WERI-Rb-1 (cell line): ENCODE results near the gene RSPH3.
A peak's percentile ranks its signal among the peaks of the same experiment; 100 is the strongest.

Experiments
- DNase-seq: peaks from one replicate; pipeline ENCODE4 v3.0.0-alpha.2; 2020
- H3K27ac ChIP-seq: fragments of 250-450 bp; sonication (Bioruptor Pico); 2 replicates; pipeline ENCODE4 v1.5.1; 2020; ENCODE audit warnings: mild to moderate bottlenecking, moderate library complexity
- H3K27me3 ChIP-seq: fragments of 250-450 bp; sonication (Bioruptor Pico); 2 replicates; pipeline ENCODE4 v1.5.1; 2021; ENCODE audit warnings: mild to moderate bottlenecking, low read depth, moderate library complexity; ENCODE audit not compliant: insufficient read depth, severe bottlenecking
- H3K36me3 ChIP-seq: fragments of 250-450 bp; sonication (Bioruptor Pico); 2 replicates; pipeline ENCODE4 v1.5.1; 2020; ENCODE audit warnings: mild to moderate bottlenecking, moderate library complexity
- H3K4me3 ChIP-seq: 2 replicates; pipeline ENCODE4 v1.5.1; 2011; ENCODE audit warnings: low read depth, mild to moderate bottlenecking, control low read depth, low read length
- H3K9me3 ChIP-seq: fragments of 250-450 bp; sonication (Bioruptor Pico); 2 replicates; pipeline ENCODE4 v1.5.1; 2021; ENCODE audit warnings: mild to moderate bottlenecking, moderate library complexity; ENCODE audit not compliant: severe bottlenecking
- TF ChIP-seq, protein P1 (sequence below): IDR thresholded peaks from 2 replicates; pipeline ENCODE4 v1.5.1; 2011; ENCODE audit warnings: low read depth, mild to moderate bottlenecking, control low read depth, inconsistent platforms, low read length

RSPH3 gene, protein sequence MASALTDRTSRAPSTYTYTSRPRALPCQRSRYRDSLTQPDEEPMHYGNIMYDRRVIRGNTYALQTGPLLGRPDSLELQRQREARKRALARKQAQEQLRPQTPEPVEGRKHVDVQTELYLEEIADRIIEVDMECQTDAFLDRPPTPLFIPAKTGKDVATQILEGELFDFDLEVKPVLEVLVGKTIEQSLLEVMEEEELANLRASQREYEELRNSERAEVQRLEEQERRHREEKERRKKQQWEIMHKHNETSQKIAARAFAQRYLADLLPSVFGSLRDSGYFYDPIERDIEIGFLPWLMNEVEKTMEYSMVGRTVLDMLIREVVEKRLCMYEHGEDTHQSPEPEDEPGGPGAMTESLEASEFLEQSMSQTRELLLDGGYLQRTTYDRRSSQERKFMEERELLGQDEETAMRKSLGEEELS

DNA sequence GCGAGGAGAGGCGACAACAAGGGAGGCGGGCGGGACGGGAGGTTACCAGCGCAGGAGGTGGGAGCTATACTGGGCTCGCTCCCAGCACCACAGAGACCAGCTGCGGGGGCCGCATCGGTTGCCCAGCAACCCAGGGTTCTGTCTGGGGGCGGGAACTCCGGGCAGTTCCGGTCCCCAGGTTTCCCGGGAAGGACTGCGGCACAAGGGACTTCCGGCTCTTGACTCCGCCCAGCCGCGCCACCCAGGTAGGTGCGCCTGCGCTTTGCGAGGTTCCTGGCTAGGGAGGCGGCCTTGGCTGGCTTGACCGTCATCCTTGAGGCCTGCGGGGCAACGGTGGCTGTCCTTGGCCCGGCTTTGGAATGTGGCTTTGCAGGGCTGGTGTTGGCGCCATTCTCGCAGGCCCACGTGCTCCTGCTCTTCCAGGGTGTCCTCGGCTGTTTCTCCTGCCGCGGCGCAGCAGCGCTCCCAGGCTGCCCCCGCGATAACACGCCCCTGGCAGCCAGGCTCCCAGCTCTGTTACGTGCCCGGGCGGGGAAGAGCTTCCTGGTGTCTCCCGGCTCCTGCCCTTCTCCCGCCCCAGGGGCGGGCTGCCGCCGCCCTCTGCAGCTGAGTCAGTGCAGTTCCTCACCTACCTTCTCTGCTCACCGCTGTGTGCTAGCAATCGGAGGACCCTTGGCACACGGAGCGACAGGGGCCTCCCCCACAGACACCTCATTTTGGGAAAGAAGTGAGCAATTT is at the start of gene RSPH3:
Gene RSPH3, minus strand, starts transcription at position 537 of the 738 bp plus-strand sequence. CDS start 652 bp downstream, outside the sequence.
- Histone ChIP-seq H3K27ac (peak within 1 kb of the TSS; percentile 89), H3K4me3 (peak within 1 kb of the TSS; percentile 61), H3K9me3 (no peaks in the 10 kb centered on the region), H3K36me3 (no peaks in the 10 kb centered on the region; the same call in 1 of the 2 replicates), H3K27me3 (no peaks in the 10 kb centered on the region)
- TF ChIP-seq, protein P1, sequence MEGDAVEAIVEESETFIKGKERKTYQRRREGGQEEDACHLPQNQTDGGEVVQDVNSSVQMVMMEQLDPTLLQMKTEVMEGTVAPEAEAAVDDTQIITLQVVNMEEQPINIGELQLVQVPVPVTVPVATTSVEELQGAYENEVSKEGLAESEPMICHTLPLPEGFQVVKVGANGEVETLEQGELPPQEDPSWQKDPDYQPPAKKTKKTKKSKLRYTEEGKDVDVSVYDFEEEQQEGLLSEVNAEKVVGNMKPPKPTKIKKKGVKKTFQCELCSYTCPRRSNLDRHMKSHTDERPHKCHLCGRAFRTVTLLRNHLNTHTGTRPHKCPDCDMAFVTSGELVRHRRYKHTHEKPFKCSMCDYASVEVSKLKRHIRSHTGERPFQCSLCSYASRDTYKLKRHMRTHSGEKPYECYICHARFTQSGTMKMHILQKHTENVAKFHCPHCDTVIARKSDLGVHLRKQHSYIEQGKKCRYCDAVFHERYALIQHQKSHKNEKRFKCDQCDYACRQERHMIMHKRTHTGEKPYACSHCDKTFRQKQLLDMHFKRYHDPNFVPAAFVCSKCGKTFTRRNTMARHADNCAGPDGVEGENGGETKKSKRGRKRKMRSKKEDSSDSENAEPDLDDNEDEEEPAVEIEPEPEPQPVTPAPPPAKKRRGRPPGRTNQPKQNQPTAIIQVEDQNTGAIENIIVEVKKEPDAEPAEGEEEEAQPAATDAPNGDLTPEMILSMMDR, result peak; percentile 19; the same call in 1 of the 2 replicates
- DNase-seq, result peak; percentile 97

DNA sequence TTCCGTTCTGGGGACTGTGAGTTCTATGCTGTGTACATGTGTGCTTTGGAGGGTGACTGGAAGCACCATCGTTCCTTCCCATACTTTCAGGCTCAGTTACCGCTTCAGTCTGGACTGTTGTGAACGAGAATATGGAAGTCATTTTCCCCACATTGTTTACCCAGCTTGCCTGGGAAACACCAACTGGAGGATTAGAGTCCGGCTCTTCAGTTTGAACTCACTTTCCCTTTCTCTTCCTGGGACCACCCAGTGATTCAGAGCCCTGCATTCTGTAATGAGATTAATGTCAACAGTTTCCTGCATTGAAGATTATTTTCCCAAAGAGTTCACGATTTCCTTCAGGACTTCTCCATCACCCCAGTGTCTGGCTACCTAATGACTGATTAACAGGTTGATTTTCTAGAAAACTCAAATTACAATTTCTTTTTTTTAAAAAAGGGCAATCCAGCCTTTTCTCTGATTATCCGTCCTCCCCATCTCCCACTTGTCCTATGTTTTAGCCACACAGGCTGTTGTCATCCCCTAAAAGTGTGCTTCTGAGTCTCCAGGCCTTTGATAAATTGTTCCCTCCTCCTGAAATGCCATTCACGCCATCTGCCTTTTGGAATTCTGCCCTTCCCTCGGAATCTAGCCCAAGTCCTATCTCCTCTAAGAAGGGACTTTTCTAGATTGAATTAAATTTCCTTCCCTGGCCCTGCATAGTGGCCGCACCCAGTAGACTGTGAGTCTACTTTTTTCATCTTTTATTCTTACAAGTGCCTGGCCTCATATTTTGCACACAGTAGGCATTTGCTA is 48.1 kb upstream of the RSPH3 start:
- Histone ChIP-seq H3K27me3 (no peaks in the 10 kb centered on the region), H3K4me3 (no peak overlapping the region), H3K27ac (no peak overlapping the region), H3K9me3 (no peaks in the 10 kb centered on the region), H3K36me3 (no peaks in the 10 kb centered on the region)
- TF ChIP-seq, protein P1, result no peak
- no peak for DNase-seq

DNA sequence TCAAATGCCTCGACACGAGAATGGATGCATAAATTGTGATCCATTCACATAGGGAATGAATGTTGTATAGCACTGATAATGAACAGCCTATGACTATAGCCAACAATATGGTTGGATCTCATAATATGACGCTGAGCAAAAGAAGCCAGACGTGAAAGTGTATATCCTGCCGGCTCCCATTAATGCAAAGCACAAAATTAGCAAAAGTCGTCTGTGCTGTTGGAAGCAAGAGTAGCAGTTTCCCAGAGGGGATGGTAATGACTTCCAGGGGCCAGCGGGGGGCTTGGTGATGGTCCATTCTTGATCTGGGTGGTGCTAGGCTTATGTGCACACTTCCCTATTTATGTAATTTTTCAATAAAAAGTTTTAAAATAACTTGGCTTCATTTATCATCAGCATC is 45.8 kb upstream of the RSPH3 start:
- TF ChIP-seq, protein P1, result no peak
- Histone ChIP-seq H3K36me3 (no peaks in the 10 kb centered on the region), H3K9me3 (no peaks in the 10 kb centered on the region), H3K4me3 (no peak overlapping the region), H3K27ac (no peak overlapping the region), H3K27me3 (no peaks in the 10 kb centered on the region)
- no peak for DNase-seq

DNA sequence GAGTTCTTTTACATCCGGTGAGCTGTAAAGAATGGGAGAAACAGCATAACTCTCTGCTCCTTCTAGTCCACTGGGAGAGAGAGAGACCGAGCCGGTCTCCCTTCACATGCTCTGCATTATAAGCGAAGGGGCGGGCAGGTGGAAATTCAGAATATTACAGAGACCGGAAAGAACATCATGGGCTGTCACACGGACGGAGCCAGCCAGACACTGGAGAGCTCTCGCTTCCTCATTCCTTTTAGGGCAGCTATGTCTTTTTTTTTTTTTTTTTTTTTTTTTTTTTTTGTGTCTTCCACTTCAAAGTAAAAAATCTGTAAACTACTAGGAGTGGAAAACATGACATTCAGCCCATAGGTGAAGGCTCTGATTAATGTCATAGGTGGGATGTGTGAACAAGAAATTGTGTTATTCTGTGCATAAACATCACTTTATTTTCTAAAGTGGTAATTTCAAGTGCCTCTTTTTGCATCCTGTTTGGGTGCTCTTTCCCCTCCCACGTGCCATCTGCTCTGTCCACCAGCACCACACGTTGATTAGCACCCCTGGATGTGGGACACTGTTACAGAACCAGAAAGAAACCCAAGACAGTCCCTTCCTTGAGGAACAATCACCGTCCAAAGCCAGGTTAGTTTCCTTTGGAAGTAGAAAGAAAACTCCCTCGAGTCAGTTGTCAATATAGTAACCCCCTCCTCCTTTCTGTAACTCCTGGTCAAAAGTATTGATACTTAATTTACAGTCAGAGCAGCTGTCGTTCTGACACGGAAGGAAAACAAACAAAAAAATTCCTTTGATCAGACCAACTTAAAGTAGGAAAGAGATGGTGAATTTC is 45.1 kb upstream of the RSPH3 start, which contains the start of gene TAGAP:
Gene TAGAP, minus strand, starts transcription at position 93 of the 829 bp plus-strand sequence. CDS start 845 bp downstream, outside the sequence.
- Histone ChIP-seq H3K27me3 (no peaks in the 10 kb centered on the region), H3K27ac (no peak within 1 kb of the TSS), H3K9me3 (no peaks in the 10 kb centered on the region), H3K4me3 (no peak within 1 kb of the TSS), H3K36me3 (no peaks in the 10 kb centered on the region)
- no peak for DNase-seq
- TF ChIP-seq, protein P1, result no peak

DNA sequence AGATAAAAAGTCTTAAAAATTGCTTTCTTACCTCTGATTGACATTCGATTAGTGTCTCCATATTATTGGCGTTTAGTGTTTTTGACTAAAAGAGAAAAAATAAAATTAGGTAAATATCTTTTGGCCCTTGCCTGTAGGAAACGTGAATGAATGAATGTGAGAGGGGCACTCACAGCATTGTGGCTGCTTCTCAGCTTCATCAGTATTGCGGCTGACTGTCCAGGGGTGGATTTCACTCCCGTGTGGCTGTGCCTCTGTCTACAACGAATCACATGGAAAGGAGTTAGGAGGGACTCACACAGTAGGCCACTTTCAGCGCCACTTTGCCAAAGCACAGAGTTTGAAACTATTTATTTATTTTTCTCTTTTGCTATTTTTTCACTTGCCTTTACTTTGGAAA is 43.9 kb upstream of the RSPH3 start:
- no peaks in the 10 kb centered on the region for H3K36me3 ChIP-seq
- no peak for DNase-seq
- H3K27ac ChIP-seq, result no peak overlapping the region
- TF ChIP-seq, protein P1, result no peak
- H3K27me3 ChIP-seq, result no peaks in the 10 kb centered on the region
- no peaks in the 10 kb centered on the region for H3K9me3 ChIP-seq
- no peak overlapping the region for H3K4me3 ChIP-seq
